Nasal cavity respiratory epithelium epithelial cell of viscerocranial mucosa (primary cell): ENCODE results near the gene LIMK2. TPM values are rescaled to one million over a fixed set of nuclear protein-coding genes. Genes with fewer than 3 reads are reported as not detected.

Source experiments
- total RNA-seq: library from RNA; depleted of rRNA; stranded (reverse); fragments of >200 nt; gene quantifications from 2 replicates; pipeline ENCODE4 v1.2.3, GENCODE V29; 2014

Gene LIMK2
- total RNA-seq: 229 and 250 TPM in 2 replicates

DNA sequence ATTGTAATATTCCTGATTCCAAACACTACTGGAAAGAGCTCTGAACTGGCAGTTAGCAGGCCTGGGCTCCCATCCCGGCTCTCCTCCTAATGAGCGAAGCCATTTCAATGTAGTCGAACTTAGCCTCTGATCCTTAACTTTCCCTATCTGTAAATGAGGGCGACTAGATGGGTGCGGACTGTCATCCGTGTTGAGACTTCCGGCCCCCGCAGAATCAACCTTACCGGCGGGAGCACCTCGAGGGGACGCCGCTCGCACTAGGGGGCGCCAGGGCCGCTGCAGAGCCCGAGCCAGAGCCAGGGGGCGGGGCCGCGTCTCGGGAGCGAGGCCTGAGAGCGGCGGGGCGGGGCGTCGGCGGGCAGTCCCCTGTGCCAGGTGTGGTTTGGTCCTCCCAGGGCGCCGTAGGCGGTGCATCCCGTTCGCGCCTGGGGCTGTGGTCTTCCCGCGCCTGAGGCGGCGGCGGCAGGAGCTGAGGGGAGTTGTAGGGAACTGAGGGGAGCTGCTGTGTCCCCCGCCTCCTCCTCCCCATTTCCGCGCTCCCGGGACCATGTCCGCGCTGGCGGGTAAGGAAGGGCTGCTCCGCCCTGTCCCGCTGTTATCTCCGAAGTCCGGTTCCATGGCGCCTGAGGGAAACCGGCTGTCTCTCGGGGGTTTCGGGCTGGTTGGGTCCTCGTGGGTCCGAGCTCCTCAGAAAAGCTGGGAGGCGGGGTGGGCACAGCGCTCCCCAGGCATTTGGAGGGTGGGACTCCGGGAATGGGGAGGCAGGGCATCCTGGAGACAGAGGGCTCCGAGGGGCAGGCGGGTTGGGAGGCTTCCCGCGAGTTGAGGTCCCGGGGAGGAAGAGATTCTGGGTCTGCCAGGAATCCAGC lies at the start of gene LIMK2:
Gene LIMK2, plus strand, starts transcription at position 437 of the 869 bp plus-strand sequence. Its CDS starts 111 bp downstream, at position 548.

DNA sequence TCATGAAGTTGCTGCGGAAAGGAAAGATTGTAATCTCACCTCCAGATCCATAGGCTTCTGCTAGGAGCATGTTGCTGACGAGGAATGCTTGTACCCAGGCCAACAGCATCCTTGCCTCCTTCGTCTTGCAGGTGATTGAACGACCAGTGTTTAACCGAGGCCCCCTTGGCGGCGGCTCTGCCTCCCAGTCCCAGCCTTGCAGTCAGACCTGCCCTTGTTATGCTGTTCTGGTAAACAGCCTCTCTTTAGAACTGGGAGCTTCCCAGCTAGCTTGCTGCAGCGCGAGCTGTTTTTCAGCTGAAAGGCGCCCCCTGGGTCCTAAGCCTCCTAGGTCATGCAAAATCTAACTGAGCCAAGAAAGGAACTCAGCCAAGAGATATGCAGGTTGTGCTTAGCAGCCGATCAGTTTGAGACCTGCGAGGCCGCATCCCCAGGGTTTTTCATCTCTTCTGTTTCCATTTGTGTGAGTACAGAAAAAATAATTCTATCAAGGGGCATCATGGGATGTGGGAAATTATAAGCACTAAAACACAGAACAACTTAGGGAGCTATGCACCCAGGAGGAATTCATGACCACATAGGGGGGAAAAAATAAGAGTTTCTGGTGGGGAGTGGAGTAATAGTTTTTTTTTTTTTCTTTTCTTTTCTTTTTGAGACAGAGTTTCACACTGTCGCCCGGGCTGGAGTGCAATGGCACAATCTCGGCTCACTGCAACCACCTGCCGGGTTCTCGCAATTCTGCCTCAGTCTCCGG lies 80.3 kb downstream of the LIMK2 start, which contains the start of gene PIK3IP1:
Gene PIK3IP1, minus strand, starts transcription at position 253 of the 754 bp plus-strand sequence. Its CDS starts 144 bp downstream, at position 109.

Other genes with a start within 250 kb of the LIMK2 start
- 16.7 and 33.3 TPM in 2 replicates for gene MORC2, start 243.5 kb upstream of the LIMK2 start, total RNA-seq
- 40.0 and 87.4 TPM in 2 replicates for gene TUG1, start 243.0 kb upstream of the LIMK2 start, total RNA-seq
- gene SMTN, start 131.0 kb upstream of the LIMK2 start, total RNA-seq: 25.7 and 48.5 TPM in 2 replicates
- gene SELENOM, start 104.7 kb upstream of the LIMK2 start, total RNA-seq: 17.4 and 47.8 TPM in 2 replicates
- gene INPP5J, start 89.3 kb upstream of the LIMK2 start, total RNA-seq: 0.34 and 1.1 TPM in 2 replicates
- under 0.01 TPM in 1 of 2 replicates, not detected in the other for gene PLA2G3, start 71.8 kb upstream of the LIMK2 start, total RNA-seq
- gene RNF185, start 52.1 kb upstream of the LIMK2 start, total RNA-seq: 57.7 and 74.5 TPM in 2 replicates
- 6.8 and 25.0 TPM in 2 replicates for gene PIK3IP1, start 80.2 kb downstream of the LIMK2 start, total RNA-seq
- gene PATZ1, start 134.0 kb downstream of the LIMK2 start, total RNA-seq: 7.2 and 9.6 TPM in 2 replicates
- 48.5 and 51.1 TPM in 2 replicates for gene DRG1, start 187.3 kb downstream of the LIMK2 start, total RNA-seq